ENCODE data around the gene CHAF1B.

GRCh38 chr21:36347962-36348328 lies 37.2 kb upstream of the CHAF1B start:
- TF ChIP-seq CTCF (IDR thresholded peaks at IDR 0.05; ENCODE audit: insufficient read depth, low read length, poor library complexity, severe bottlenecking) (no peak), EZH2phosphoT487 (conservative IDR thresholded peaks at IDR 0.05; ENCODE audit: low read length) (no peak)
